EL (cell line): Measurements from ENCODE around the gene CABP4.
"Not testable (repeated sequence)": the region's sequence is repeated elsewhere in the genome, so short reads cannot be mapped to it uniquely, and the experiment has no call there.

Experiments used
- DNase-seq: peaks from one replicate; pipeline ENCODE4 v3.0.0-alpha.2; 2016

The CABP4 gene

GRCh38 chr11:67419325-67420049 is 35.7 kb upstream of the CABP4 start:
- no peak for DNase-seq

GRCh38 chr11:67420147-67420645 is 35.0 kb upstream of the CABP4 start:
- DNase-seq: no peak

- peak; percentile 92 for DNase-seq
Measured at GRCh38 chr11:67420646-67421429, 34.3 kb upstream of the CABP4 start.

- no peak for DNase-seq
Measured at GRCh38 chr11:67421430-67422031, 33.6 kb upstream of the CABP4 start.

- DNase-seq: no peak
Measured at GRCh38 chr11:67422891-67423290, 32.3 kb upstream of the CABP4 start.

GRCh38 chr11:67423466-67423865 is 31.7 kb upstream of the CABP4 start:
- no peak for DNase-seq

- no peak for DNase-seq
Measured at GRCh38 chr11:67423891-67424613, 31.1 kb upstream of the CABP4 start.

- DNase-seq: not testable (repeated sequence)
Measured at GRCh38 chr11:67427364-67427859, 27.7 kb upstream of the CABP4 start.

- peak; percentile 96 for DNase-seq
Measured at GRCh38 chr11:67428052-67429001, 26.8 kb upstream of the CABP4 start, which contains the start of gene RPS6KB2. Gene RPS6KB2, plus strand, starts transcription at chr11:67428494. Its CDS starts 52 bp downstream, at chr11:67428546.

- DNase-seq: no peak
Measured at GRCh38 chr11:67429038-67429668, 26.0 kb upstream of the CABP4 start.

- no peak for DNase-seq
Measured at GRCh38 chr11:67429722-67430121, 25.4 kb upstream of the CABP4 start.

GRCh38 chr11:67431346-67432249 is 23.6 kb upstream of the CABP4 start:
- no peak for DNase-seq

- DNase-seq: no peak
Measured at GRCh38 chr11:67432655-67433349, 22.4 kb upstream of the CABP4 start.

GRCh38 chr11:67433536-67434394 is 21.4 kb upstream of the CABP4 start:
- DNase-seq: no peak

- DNase-seq: no peak
Measured at GRCh38 chr11:67434395-67434881, 20.7 kb upstream of the CABP4 start.

GRCh38 chr11:67435031-67435726 is 20.0 kb upstream of the CABP4 start:
- DNase-seq: no peak

- no peak for DNase-seq
Measured at GRCh38 chr11:67435727-67436458, 19.3 kb upstream of the CABP4 start.
